Esophagus muscularis mucosa (tissue), 2 donors: ENCODE data around the gene TREM2.

ENCODE experiments used
- POLR2A ChIP-seq: fragments of 450-650 bp; IDR thresholded peaks from one replicate; pipeline ENCODE4 v1.6.1; 2017; ENCODE audit warnings: antibody characterized with exemption, moderate library complexity, mild to moderate bottlenecking, low read depth
- POLR2AphosphoS5 ChIP-seq, 2 donors: sonication (generic); formaldehyde crosslinking; IDR thresholded peaks; one replicate each; pipeline ENCODE4 v1.6.1; 2017; ENCODE audit warnings: antibody characterized with exemption in 2 of 2

GRCh38 chr6:41186031-41186562 lies 23.2 kb upstream of the TREM2 start:
- no peak for TF ChIP-seq POLR2A
- no peak for TF ChIP-seq POLR2AphosphoS5 (IDR thresholded peaks at IDR 0.05)
